Fibroblast of the aortic adventitia (primary cell): ENCODE measurements around the gene FCER2. TPM values are rescaled to one million over a fixed set of nuclear protein-coding genes. Genes with fewer than 3 reads are reported as not detected.

Experiments used
- DNase-seq: peaks from one replicate; pipeline ENCODE4 v3.0.0-alpha.2; 2010; ENCODE audit warnings: low read depth
- H3K4me3 ChIP-seq: 2 replicates; pipeline ENCODE4 v1.5.1; 2011; ENCODE audit warnings: low read depth, mild to moderate bottlenecking, control low read depth, low read length, moderate library complexity
- CTCF ChIP-seq: IDR thresholded peaks from 2 replicates; pipeline ENCODE4 v1.5.1; 2011; ENCODE audit warnings: mild to moderate bottlenecking, low read length, control low read depth, inconsistent platforms; ENCODE audit not compliant: insufficient read depth
- total RNA-seq: library from RNA; depleted of rRNA; stranded (reverse); fragments of >200 nt; gene quantifications from 2 replicates; pipeline ENCODE4 v1.2.3, GENCODE V29; 2012; ENCODE audit warnings: low replicate concordance

FCER2 gene
- total RNA-seq, 1 donor = not detected

GRCh38 chr19:7678971-7679751 lies 22.8 kb downstream of the FCER2 start:
- H3K4me3 ChIP-seq = no peak overlapping the region
- no peak for DNase-seq
- no peak for TF ChIP-seq CTCF

- no peak for DNase-seq
- H3K4me3 ChIP-seq = no peak overlapping the region
- TF ChIP-seq CTCF = no peak
Observed at GRCh38 chr19:7677669-7678311, 24.1 kb downstream of the FCER2 start.

GRCh38 chr19:7676854-7677253 lies 25.1 kb downstream of the FCER2 start, which contains the start of gene MCEMP1:
Gene MCEMP1, plus strand, starts transcription at chr19:7677090. Its CDS starts 31 bp downstream, at chr19:7677121.
- DNase-seq = no peak

GRCh38 chr19:7676376-7676775 lies 25.6 kb downstream of the FCER2 start:
- TF ChIP-seq CTCF = no peak
- no peak overlapping the region for H3K4me3 ChIP-seq
- DNase-seq = no peak

More at GRCh38 chr19:7676854-7677253, 25.1 kb downstream of the FCER2 start, which contains the start of gene MCEMP1:
- no peak for TF ChIP-seq CTCF
- no peak within 1 kb of the TSS for H3K4me3 ChIP-seq

GRCh38 chr19:7674010-7675005 lies 27.6 kb downstream of the FCER2 start:
- peak; percentile 66 for DNase-seq
- H3K4me3 ChIP-seq = no peak overlapping the region

More at GRCh38 chr19:7674010-7675005, 27.6 kb downstream of the FCER2 start:
- no peak for TF ChIP-seq CTCF
